Limb (tissue), 2 donors: ENCODE measurements around the gene TMEM185B.
"Not testable (repeated sequence)": the region's sequence is repeated elsewhere in the genome, so short reads cannot be mapped to it uniquely, and the experiment has no call there.

Experiments used
- DNase-seq, 2 donors: peaks; one replicate each; pipeline ENCODE4 v3.0.0-alpha.2; 2016; ENCODE audit errors: extremely low spot score in 2 of 2

The TMEM185B gene

DNA sequence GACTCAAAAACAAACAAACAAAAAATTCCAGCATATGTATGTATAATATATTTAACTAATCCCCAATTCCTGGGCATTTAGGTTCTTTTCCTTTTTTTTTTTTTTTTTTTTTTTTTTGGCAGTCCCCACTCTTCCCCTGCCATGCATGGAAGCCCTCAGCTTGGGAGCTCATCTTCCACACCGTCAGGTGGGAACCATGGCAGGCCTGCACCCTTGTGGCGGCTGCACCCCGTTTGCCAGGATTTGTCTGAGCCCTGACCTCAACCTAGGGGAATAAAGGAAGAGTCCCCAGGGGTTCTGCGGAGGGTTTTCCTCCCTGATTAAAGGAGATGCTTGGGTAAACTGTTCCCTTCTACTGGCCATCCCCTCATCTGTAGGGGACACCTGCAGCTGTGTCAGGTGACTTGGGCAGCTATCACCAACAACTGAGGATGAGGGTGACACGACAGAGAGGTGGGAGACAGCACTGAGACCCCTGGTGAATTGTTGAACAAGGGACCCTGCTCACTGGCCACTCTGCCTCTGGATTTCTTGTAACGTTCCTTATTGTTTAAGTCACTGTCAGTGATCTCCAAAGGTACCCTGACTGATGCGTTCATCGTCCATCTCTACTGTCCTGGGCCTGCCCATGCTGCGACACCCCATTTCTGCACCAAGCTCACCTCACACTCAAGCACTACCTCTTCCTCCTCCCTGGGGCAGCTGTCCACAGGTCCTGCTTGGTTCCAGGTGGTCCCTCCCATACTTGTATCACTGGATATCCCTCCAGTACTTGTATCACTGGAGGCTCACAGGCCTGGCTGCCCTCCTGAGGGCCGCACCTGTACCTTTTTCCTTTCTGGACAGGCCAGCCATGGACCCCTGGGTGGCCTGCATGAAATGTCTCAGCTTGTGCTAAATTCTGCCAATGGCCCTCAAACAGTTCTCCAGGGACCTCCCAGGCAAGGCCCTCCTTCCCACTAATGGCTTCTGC, 14.5 kb downstream of the TMEM185B start:
- no peak for DNase-seq

DNA sequence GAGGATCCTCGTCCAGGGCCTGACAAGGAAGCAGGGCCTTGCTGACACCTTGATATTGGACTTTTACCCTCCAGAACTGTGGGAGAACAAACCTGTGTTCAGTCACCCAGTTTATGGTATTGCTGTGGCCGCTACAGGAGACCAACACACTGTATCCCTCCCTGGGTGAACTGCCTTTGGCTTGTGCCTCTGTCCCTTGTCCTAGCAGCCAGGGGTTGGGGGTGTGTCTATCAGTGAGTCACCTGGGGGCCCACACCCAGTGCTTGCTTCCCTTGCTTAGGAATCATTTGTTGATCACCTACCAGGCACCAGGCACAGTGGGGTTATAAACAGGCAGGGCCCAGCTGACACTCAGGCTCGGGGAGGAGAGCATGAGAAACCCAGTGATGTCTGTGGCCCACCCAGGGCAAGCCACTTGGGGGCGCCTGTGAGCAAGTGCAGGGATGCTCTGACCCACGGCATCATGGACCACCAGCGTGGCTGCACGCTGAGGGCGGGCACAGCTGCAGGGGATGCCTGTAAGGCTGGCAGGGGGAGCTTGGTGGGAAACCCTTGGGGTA, 17.1 kb downstream of the TMEM185B start:
- DNase-seq, result no peak

- no peak for DNase-seq
Observed at GRCh38 chr2:120204945-120205670, 18.1 kb downstream of the TMEM185B start.

GRCh38 chr2:120204417-120204816, 18.8 kb downstream of the TMEM185B start:
- no peak for DNase-seq

DNA sequence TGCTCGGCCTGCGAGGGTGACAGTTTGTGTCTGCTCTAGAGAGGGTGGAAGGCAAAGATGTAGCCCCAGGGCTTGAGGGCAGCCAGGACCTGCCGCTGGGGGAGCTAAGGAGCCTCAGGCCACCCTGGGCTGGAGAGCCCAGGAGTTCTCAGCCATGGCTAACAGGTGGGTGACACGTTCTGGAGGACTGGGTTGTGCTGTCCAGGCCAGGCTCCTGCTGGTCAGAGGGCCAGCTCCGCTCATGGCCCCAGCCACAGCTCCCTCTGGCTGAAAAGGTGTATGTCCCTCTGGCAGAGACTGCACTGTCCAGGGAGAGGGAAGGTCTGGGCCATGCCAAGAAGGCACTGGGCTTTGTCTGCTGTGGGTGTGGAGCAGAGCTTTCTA, 19.2 kb downstream of the TMEM185B start:
- no peak for DNase-seq

GRCh38 chr2:120203251-120204021, 19.8 kb downstream of the TMEM185B start:
- no peak for DNase-seq

DNA sequence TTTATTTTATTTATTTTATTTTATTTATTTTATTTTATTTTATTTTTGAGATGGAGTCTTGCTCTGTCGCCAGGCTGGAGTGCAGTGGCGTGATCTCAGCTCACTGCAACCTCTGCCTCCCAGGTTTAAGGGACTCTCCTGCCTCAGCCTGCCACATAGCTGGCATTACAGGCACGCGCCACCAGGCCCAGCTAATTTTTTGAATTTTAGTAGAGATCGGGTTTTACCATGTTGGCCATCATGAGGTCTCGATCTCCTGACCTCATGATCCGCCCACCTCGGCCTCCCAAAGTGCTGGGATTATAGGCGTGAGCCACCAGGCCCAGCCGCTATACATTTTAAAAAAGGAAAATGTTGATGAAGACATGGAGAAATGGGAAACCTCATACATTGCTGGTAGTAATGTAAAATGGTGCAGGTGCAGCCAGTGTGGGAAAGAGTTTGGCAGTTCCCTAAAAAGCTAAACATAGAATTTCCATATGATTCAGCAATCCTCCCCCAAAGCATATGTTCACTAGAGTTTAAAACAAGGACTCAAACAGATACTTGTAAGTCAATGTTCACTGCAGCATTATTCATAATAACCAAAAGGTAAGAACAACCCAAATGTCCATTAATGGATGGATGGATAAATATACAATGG, 23.3 kb downstream of the TMEM185B start:
- not testable (repeated sequence) for DNase-seq

DNA sequence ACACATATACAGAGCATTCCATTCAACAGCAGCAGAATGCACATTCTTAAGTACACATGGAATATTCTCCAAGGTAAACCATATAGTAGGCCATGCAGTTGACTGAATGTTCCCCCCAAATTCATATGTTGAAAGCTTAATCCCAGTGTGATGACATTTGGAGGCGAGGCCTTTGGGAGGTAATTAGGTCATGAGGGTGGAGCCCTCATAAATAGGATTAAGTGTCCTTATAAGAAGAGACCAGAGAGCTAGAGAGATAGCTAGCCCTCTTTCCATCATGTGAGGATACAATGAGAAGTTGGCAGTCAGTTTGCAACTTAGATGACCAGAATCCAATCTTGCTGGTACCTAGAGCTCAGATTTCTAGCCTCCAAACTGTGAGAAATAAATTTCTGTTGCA, 27.6 kb downstream of the TMEM185B start:
- DNase-seq, result no peak

DNA sequence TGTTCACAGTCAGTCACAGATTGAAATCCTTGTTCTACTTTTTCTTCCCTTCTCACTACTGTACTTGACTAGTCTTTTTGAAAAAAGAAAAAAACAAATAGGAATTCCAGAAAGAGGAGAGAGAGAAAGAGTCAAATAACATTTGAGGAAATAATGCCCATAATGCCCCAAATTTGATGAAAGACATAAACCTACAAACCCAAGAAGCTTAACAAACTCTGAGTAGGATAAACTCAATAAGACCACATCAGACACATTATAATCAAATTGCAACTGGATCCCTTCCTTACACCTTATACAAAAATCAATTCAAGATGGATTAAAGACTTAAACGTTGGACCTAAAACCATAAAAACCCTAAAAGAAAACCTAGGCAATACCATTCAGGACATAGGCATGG, 30.9 kb downstream of the TMEM185B start:
- no peak for DNase-seq

GRCh38 chr2:120189189-120189588, 34.0 kb downstream of the TMEM185B start:
- DNase-seq, result no peak

- no peak for DNase-seq
Observed at GRCh38 chr2:120182019-120182560, 41.1 kb downstream of the TMEM185B start.

DNA sequence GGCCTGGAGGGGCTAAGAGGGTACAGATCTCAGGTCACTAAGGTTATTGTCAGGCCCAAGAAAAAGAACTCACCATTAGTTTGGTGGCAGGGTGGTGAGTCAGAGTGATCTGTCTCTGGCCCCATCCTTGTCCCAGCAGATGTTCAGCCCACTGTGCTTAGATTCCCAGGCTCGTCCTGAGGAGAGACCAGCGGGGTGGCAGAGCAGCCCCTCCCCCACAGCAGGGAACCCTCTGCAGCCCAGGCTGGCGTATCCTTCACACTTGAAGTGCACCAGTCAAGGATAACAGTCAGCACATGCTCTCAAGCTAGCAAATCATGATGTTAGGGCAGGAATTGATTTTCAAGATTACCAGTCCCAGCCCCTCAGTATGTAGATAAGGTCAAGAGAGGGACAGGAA, 43.1 kb downstream of the TMEM185B start:
- DNase-seq, result no peak

DNA sequence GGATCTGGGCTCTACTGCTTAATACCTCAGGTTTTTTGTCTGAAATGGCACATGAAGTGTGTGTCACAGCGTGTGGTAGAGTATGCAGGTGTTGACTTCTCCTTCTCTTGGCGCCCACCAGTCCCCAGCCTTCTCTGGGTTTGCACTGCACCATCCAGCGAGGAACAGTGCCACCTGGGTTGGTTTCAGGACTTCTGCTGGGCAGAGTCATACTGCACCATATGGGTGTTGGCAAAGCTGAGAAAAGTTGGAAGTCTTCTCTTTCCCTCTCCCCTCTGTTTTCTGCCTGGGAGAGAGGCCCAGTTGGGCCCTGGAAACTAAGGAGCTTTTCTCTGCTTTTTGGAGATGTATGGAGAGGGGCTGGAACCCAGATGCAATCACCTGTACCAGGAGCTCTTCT, 43.8 kb downstream of the TMEM185B start:
- DNase-seq, result no peak

DNA sequence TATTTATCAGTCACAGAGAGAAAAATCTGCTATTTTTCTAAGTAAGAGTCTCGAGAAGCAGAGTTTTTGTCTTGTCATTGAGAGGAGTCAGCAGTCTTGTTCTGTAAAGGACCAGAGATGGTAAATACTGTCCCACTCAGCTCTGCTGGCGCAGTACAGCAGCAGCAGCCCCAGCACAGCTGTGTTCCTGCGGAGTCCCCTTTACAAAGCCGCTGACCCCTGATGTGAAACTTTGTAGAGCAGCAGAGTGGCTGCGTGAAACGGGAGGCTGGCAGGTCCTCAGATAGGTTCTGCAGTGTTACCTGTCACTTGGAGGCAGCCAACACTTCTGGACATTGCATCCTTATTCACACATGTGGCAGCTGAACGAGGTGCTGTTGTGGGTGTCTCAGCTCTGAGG, 45.2 kb downstream of the TMEM185B start:
- no peak for DNase-seq

GRCh38 chr2:120177001-120177621, 46.1 kb downstream of the TMEM185B start:
- DNase-seq, result no peak

GRCh38 chr2:120176526-120176925, 46.7 kb downstream of the TMEM185B start:
- DNase-seq, result no peak

GRCh38 chr2:120174963-120175581, 48.1 kb downstream of the TMEM185B start:
- DNase-seq, result peak; percentile 33 to 79
